PC-3 (cell line): ENCODE measurements around the gene HRH1.

Source experiments
- CTCF ChIP-seq: fragments of 300-600 bp; sonication (generic); conservative IDR thresholded peaks from 2 replicates; pipeline ENCODE4 v1.5.1; 2017; ENCODE audit warnings: antibody characterized with exemption, low read depth, mild to moderate bottlenecking, low read length
- EZH2 ChIP-seq: fragments of 300-600 bp; sonication (generic); IDR thresholded peaks from one replicate; pipeline ENCODE4 v1.6.1; 2017; ENCODE audit warnings: antibody characterized with exemption, mild to moderate bottlenecking, low read length; ENCODE audit not compliant: unreplicated experiment
- EZH2phosphoT487 ChIP-seq: fragments of 300-600 bp; sonication (generic); IDR thresholded peaks from 2 replicates; pipeline ENCODE4 v1.6.1; 2018; ENCODE audit warnings: mild to moderate bottlenecking, antibody characterized with exemption, low read length, borderline replicate concordance

- no peak for TF ChIP-seq CTCF
- TF ChIP-seq EZH2, result no peak
- no peak for TF ChIP-seq EZH2phosphoT487
Observed at GRCh38 chr3:11146773-11147660, 7.3 kb upstream of the HRH1 start.
